ENCODE results near the gene MBD3.

Gene MBD3

DNA sequence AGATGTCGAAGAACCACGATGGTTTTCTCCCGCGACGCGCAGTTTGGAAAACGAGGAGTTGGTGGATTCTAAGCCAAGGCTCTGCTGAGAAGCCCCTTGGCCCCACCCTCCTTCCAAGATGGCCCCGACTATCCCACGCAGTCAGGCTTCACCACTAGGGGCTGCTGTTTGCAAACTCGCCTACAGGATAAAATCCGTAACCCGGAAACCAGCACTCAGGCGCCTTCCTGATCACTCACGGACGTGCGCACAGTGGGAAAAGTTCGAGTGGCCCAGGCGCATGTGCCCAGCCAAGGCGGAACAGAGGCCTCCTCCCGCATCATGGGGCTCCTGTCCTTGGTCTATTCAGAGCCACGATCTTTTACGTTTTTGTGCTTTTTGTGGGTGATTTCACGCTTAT is 31.8 kb upstream of the MBD3 start:
- H3K4me3 ChIP-seq (ENCODE audit: low read depth, low read length): no peak overlapping the region
- TF ChIP-seq, protein P1, sequence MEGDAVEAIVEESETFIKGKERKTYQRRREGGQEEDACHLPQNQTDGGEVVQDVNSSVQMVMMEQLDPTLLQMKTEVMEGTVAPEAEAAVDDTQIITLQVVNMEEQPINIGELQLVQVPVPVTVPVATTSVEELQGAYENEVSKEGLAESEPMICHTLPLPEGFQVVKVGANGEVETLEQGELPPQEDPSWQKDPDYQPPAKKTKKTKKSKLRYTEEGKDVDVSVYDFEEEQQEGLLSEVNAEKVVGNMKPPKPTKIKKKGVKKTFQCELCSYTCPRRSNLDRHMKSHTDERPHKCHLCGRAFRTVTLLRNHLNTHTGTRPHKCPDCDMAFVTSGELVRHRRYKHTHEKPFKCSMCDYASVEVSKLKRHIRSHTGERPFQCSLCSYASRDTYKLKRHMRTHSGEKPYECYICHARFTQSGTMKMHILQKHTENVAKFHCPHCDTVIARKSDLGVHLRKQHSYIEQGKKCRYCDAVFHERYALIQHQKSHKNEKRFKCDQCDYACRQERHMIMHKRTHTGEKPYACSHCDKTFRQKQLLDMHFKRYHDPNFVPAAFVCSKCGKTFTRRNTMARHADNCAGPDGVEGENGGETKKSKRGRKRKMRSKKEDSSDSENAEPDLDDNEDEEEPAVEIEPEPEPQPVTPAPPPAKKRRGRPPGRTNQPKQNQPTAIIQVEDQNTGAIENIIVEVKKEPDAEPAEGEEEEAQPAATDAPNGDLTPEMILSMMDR (IDR thresholded peaks at IDR 0.05; ENCODE audit: low read depth, low read length): peak; percentile 74

DNA sequence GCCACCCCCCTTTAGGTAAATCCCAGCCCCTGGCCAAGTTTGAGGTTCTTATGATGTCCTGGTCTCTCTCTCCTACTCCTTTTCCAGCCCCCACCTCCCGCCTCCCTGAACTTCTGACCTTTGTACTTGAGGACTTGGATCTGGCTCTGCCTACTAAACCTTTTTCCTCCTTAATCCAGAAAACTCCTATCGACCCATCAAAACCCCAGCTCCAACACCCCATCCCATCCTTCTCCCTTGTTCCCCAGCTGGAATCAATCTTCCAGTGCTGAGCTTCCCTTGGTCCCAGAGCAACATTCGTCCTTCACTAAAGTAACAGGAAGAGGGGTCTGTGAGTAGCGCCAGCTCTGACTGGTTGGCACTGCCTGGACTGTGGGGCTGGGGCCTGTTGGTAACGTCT is 29.9 kb upstream of the MBD3 start:
- TF ChIP-seq, protein P1 (IDR thresholded peaks at IDR 0.05; ENCODE audit: low read depth, low read length): no peak
- no peak overlapping the region for H3K4me3 ChIP-seq (ENCODE audit: low read depth, low read length)

DNA sequence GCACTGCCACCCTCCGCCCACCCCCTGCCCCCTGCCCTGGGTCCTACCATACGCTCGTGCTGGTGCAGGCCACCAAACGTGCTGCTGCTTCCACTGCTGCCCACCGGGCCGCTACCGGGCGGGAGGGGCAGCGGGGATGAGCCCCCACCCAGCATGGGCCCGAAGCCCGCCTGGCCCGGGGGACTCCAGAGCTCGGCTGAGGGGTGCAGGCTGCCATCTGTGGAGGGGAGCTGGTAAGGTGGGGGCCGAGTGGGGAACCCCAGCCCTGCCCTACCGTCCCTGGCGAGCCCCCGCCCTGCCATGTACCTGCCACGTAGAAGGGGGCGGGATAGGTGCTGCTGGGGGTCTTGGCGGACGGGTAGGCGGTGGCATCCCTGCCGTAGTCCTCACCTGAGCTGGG is 29.3 kb upstream of the MBD3 start:
- TF ChIP-seq, protein P1 (IDR thresholded peaks at IDR 0.05; ENCODE audit: low read depth, low read length): no peak

DNA sequence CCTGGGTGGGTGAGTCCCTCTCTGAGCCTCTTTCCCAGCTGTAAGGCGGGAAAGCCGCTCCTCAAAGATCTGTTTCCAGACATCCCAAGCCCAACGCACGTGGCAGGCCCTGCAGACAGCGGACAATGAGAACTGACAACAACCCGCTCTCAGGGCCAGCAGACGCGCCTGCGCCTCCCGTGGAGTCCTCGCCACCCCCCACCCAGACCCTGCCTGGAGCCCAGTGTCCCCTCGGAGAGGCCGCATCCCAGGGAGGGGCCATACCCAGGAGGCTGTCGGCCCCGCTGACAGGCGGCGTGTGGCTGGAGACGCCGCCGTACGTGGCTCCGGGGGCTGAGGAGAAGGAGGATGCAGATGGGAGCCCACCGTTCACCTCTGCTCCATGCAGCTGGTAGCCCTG is 28.9 kb upstream of the MBD3 start:
- TF ChIP-seq, protein P1 (IDR thresholded peaks at IDR 0.05; ENCODE audit: low read depth, low read length): no peak
- no peak overlapping the region for H3K4me3 ChIP-seq (ENCODE audit: low read depth, low read length)

More for the DNA sequence above, 29.3 kb upstream of the MBD3 start:
- H3K4me3 ChIP-seq (ENCODE audit: low read depth, low read length): no peak overlapping the region

DNA sequence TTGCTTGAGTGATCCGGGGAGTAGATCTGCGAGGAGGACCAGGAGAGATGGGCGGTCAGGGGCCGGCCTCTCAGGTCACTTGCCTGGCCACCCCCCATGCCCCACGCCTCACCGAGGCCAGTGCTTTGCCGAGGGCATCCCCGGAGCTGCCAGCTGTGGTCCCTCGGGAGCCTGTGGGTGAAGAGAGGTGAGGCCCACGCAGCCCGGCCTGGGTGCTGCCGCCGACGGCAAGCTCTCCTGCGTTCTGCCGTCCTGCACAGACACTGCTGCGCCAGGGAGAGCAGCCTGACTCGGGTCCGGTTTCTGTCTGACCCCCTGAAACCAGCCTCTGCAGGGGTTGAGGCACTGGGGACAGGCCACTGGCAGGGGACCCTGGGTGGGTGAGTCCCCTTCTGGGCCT is 28.4 kb upstream of the MBD3 start:
- H3K4me3 ChIP-seq (ENCODE audit: low read depth, low read length): no peak overlapping the region
- TF ChIP-seq, protein P1 (IDR thresholded peaks at IDR 0.05; ENCODE audit: low read depth, low read length): no peak

DNA sequence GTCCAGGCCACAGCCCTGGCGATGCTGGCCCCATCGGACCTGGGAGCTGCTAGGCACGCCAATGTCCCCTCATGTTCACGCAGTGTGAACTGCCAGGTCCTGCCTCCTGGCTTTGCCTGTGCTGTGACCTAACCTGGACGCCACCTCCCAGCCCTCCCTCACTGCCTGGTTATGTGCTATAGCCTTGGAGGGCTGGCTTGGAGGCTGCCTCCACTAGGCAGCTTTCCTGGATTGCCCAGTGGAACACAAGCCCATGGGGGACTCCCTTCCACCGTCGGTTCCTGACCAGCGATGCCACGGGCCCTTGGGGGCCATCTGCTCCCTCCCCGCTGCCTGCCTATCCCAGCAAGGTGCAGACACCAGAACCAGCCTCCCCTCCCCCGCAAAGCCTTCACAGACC is 27.8 kb upstream of the MBD3 start:
- TF ChIP-seq, protein P1 (IDR thresholded peaks at IDR 0.05; ENCODE audit: low read depth, low read length): no peak
- H3K4me3 ChIP-seq (ENCODE audit: low read depth, low read length): no peak overlapping the region

DNA sequence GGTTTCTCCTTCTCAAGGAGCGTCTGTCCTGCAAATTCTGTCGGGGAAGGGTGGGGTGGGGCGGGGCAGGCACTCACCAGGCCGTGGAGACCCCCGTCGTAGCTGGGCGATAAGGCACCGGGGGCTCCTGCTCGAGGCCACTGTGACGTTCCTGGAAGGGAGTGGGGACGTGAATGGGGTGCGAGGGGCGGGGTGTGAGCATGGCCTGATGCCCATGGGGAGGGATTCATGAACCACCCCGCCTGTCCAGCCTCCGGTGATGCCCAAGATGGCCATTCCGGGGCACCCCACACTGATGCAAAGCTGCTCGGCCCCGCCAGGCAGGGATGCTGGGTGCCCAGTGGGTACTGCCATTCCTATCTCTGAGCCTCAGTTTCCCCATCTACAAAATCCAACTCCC is 27.0 kb upstream of the MBD3 start:
- H3K4me3 ChIP-seq (ENCODE audit: low read depth, low read length): no peak overlapping the region
- TF ChIP-seq, protein P1 (IDR thresholded peaks at IDR 0.05; ENCODE audit: low read depth, low read length): no peak
